NCI-H1417 treated with DMSO at 0.1 percent for 48 hours (cell line): ENCODE data around the gene KREMEN1.
"Not testable (repeated sequence)": the region's sequence is repeated elsewhere in the genome, so short reads cannot be mapped to it uniquely, and the experiment has no call there.

Experiments
- DNase-seq: peaks from one replicate; lab custom pipeline; 2025; lab: John Stamatoyannopoulos, UW

KREMEN1 gene

GRCh38 chr22:29079218-29079901, 6.5 kb downstream of the KREMEN1 start:
- no peak for DNase-seq

GRCh38 chr22:29080106-29080975, 7.5 kb downstream of the KREMEN1 start:
- DNase-seq = no peak

DNA sequence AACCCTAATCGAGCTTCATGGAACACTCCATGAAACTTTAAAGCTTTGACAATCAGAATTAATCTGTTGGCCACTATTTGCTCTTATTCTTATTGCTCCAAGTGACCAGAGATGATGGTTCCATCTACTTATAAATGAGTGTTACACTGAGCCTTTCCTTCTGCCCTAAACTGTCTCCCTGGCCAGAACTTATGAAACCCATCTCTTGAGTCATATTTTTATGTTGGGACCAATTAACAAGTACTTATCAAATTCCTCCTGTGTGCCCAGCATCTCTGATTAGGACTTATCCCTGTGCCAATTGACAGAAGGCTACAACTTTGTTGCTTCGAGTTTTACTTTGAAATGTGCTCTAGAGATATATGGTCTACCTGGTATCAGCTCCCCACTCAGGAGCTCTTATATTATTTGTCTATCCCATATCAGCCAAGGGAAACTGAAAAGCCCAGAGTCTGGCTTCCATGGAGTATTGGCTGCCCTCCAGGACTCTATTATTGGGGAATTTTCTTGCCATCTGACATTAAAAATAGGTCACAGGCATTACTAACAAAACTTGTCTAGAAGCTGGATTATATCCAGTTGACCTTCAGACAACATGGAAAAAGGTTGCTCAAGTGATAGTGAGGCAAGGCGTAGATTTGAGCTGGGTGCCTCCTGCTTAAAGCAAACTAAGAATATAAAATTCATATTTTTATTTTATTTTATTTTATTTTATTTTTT, 8.8 kb downstream of the KREMEN1 start:
- no peak for DNase-seq

DNA sequence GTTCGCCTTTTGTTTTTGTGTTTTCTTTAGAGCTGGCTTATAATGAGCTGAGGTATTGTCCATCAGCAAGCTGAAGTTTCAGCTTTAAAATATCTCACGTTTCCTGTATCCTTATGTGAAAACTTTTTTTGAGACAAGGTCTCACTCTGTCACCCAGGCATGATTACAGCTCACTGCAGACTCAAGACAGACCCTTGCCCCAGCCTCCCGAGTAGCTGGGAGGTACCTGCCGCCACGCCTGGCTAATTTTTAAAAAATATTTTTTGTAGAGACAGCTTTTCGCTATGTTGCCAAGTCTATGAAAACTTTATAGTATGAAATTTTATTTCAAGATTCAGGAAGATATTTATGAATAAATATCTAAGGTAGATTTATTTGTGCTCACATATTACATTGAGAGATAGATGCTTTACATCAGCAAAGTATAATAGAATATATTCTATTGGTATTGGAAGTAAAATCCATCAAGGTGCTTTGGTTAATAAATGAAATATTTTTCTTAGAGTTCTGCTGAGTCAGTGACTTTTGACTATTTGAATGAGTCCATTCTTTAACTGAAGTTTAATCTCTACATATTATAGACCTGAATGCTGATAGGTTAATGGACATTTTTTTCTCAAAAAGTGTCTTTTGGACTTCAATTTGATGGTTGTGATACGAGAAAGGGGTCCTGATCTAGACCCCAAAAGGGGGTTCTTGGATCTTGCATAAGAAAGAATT, 10.2 kb downstream of the KREMEN1 start:
- DNase-seq = no peak

GRCh38 chr22:29083576-29083932, 10.7 kb downstream of the KREMEN1 start:
- DNase-seq = not testable (repeated sequence)

- no peak for DNase-seq
These were observed 11.2 kb downstream of the KREMEN1 start for GRCh38 chr22:29083933-29084591.

DNA sequence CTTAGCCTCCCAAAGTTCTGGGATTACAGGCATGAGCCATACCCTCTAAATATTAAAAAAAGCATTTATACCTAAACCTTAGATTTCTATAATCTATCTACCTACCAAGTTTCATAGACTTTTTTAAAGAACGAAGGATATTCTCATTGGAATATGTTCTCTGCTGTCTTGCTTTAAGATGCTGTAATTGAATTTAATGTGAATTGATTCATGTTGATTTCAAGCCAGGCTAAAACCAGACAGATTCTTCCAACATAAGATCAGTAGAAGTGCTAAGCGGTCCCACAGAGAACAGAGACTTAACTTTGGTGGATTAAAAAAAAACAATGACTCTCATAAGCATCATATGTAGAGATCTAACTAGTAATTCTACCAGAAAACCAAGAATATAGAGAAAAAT, 14.2 kb downstream of the KREMEN1 start:
- DNase-seq = no peak

GRCh38 chr22:29088809-29089208, 16.0 kb downstream of the KREMEN1 start:
- no peak for DNase-seq

DNA sequence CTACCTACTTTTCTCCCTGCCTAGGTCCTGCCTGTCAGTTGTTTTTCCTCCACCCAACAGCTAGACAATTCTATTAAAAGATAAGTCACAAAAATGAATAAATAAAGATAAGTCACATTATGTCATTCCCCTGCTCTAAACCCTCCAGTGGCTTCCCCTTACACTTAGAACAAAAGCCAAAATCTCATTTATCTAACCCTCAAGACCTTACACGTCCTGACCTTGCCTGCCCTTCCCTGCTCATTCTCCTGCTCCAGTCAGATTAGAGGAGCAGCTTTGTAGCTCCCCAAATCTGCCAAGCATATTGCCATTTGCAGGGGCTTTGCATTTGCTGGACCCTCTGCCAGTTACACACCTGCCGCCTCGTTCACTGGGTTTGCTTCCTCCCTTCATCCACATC, 16.7 kb downstream of the KREMEN1 start:
- DNase-seq = no peak

- no peak for DNase-seq
These were observed 17.2 kb downstream of the KREMEN1 start for GRCh38 chr22:29090039-29090438.

DNA sequence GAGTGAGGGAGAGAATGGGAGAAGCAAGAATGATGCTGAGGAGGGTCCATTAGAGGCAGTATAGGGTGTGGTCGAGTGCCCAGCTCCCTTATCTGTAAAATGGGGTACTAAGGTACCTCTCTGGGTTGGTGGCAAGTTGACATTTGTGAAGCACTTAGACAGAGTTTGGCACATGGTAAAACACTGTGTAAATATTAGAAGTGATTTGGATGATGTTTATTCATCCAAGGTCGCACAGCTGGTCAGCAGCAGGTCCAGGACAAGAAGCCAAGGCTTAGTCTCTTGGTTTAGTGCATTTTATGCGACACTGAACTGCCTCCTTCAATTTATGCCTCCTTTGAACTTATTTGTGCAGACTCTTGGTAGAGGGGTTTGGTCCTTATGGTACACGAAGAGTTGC, 19.4 kb downstream of the KREMEN1 start:
- DNase-seq = no peak

GRCh38 chr22:29093030-29093429, 20.2 kb downstream of the KREMEN1 start:
- no peak for DNase-seq

DNA sequence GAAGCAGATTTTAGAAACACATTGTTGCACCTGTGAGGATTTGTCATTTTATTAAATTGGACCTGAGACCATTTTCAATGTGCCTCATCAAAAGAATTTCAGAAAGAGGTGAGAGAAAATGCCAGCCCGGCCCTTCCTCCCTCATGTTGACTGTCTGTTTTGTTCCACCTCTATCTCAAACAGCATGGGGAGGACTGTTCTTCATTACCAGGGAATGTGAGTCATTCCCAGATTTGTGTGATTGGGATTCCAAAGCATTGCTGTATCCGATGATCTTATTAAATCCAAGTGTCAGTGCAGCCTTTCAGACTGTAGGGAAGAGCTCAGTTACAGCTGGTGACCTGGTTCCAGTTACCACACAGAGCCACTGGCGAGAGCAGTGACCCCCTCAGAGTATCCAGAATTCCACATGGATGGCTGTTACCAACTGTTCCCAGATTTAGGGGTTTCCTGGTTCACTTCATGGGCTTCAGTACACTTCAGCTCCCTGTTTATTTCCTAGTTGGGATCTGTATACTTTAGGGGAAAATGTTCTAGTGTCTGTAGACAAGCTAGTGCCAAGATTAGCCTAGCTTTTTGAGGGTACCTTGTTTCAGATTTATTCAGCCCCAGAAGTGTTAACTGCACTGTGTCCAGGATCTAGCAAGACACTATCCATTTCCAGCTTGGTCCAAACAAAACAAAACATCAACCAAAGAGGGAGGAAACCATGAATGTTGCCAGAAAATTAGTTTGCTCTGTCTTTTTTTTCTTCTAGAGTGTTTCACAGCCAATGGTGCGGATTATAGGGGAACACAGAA, 20.9 kb downstream of the KREMEN1 start:
- no peak for DNase-seq

- no peak for DNase-seq
These were observed 22.6 kb downstream of the KREMEN1 start for GRCh38 chr22:29095459-29095858.

DNA sequence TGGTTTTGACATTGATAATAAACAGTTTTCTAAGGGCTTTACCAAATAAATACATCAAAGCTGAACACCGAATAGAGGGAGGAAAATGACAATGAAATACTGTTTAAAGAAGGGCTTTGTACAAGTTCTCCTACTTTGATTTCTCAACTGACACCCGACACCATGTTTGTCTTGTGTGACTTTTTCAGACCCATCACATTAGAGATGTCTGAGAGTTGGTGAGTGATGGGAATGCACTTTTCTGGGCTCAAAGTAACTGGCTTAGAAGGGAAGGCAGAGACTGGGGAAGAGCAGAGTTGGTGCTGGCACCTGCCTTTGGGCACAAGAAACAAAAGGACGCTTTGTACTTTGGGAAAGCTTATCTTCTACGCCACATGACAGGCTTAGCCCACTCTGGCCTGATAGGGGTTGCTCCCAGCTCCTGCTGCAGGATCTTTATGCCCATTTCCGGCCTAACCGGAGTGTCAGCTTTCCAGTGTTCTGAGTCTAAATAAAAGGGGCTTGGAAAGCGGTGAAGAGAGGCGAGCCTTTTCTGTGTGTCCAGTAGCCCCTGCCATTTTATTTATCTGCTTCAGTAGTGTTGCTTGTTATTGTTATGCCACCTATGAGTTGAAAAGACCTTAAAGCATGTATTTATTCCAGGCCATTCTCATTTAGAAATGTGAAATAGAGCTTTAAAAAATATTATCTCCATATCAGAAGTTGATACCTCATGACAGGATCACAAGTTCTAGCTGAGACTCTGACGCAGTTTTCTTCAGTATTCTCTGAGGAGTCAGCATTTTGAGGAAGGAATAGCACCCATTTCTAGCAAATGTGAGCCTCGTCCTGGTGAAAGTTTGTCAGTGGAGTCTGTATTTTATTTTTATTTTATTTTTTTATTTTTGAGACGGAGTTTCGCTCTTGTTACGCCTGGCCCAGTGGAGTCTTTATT, 24.2 kb downstream of the KREMEN1 start:
- DNase-seq = no peak

DNA sequence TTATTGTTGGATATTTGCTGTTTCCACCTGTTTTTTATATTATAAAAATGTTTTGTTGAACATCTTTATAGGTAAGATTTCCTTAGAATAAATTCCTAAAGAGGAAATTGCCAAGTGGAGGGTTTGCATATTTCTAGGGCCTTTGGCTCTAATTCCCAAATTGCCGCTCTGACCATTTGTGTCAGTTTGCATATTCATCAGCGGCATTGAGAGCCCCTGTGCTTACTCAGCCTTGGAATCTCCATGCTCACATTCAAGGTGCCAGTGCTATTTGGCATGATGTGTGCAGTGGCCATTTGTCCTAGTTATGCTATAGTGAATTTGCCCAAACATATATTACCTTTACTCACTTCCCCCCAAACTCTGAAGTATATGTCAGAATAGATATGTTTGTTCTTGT, 25.5 kb downstream of the KREMEN1 start:
- no peak for DNase-seq

- DNase-seq = no peak
These were observed 29.5 kb downstream of the KREMEN1 start for GRCh38 chr22:29102300-29102699.

GRCh38 chr22:29103121-29103520, 30.3 kb downstream of the KREMEN1 start:
- DNase-seq = no peak

DNA sequence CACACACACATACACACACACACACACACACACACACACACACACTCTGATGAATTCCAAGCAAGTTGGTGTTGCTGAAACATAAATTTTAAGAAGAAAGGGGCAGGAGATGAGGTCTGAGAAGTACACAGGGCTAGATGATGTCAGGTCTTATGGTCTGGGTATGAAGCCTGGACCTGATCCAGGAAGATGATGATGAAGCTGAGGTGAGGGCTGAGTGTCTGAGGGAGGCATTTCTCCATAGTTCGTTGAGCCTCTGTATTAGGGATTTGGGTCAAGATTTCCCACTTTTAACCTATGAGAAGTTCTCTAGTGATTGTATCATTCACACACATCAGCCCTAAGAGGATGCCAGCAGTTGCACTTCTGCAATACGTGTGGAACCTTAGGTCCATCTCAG, 32.6 kb downstream of the KREMEN1 start:
- no peak for DNase-seq

DNA sequence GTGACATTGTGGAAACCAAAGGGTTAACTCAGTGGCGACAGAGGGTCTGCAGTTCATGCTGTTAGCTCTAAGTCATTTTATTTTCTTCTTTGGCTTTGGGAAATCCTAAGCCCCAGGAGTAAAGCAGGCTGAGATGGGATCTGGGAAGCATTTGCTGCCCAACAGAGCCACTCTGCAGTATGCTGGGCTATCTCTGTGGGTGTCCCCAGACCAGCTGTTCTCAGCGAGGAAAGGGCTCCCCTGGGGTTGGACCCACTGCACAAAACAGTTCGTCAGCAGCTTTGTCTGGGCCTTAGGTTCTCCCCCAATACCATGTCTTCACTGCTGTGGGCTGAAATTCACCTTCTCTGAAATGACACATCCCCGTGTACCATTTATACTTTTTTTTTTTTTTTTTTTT, 34.0 kb downstream of the KREMEN1 start:
- DNase-seq = no peak
